GM15510 (cell line): Measurements from ENCODE around the gene RIPOR2.
A peak's percentile ranks its signal among the peaks of the same experiment; 100 is the strongest.

Source experiments
- POLR2A ChIP-seq: IDR thresholded peaks from 3 replicates; pipeline ENCODE4 v1.6.1; 2011; ENCODE audit warnings: borderline replicate concordance; ENCODE audit not compliant: insufficient read length; ENCODE audit errors: extremely low read depth

RIPOR2 gene

GRCh38 chr6:24799541-24799915, 136.2 kb downstream of the RIPOR2 start:
- TF ChIP-seq POLR2A: no peak

GRCh38 chr6:24798740-24799540, 136.8 kb downstream of the RIPOR2 start, which contains the start of gene ARMH2:
TSS of gene ARMH2 (minus strand) at chr6:24798917. CDS start at chr6:24798857, 60 bp downstream.
- no peak for TF ChIP-seq POLR2A

- no peak for TF ChIP-seq POLR2A
These were observed 138.1 kb downstream of the RIPOR2 start for GRCh38 chr6:24797596-24798216.

GRCh38 chr6:24796616-24797290, 139.0 kb downstream of the RIPOR2 start:
- no peak for TF ChIP-seq POLR2A

- no peak for TF ChIP-seq POLR2A
These were observed 140.7 kb downstream of the RIPOR2 start for GRCh38 chr6:24795106-24795505.

GRCh38 chr6:24788031-24788665, 147.6 kb downstream of the RIPOR2 start:
- no peak for TF ChIP-seq POLR2A

- TF ChIP-seq POLR2A: no peak
These were observed 155.6 kb downstream of the RIPOR2 start for GRCh38 chr6:24780206-24780605.

- TF ChIP-seq POLR2A: no peak
These were observed 156.2 kb downstream of the RIPOR2 start for GRCh38 chr6:24779416-24780016.

- no peak for TF ChIP-seq POLR2A
These were observed 156.9 kb downstream of the RIPOR2 start for GRCh38 chr6:24778878-24779277.

GRCh38 chr6:24778121-24778520, 157.6 kb downstream of the RIPOR2 start:
- no peak for TF ChIP-seq POLR2A

GRCh38 chr6:24777227-24777626, 158.5 kb downstream of the RIPOR2 start:
- no peak for TF ChIP-seq POLR2A

- TF ChIP-seq POLR2A: no peak
These were observed 160.2 kb downstream of the RIPOR2 start for GRCh38 chr6:24775520-24776058.

- TF ChIP-seq POLR2A: peak; percentile 92
These were observed 160.9 kb downstream of the RIPOR2 start, which contains the start of gene GMNN for GRCh38 chr6:24774696-24775519. TSS of gene GMNN (plus strand) at chr6:24774937. CDS start at chr6:24777247, 2,310 bp downstream.
